ENCODE results near the gene FUT7. TPM values are rescaled to one million over a fixed set of nuclear protein-coding genes. Genes with fewer than 3 reads are reported as not detected.

FUT7 gene
- total and polyA plus RNA-seq, 3 donors from 2014 or later = 0.06 to 0.24 (median 0.24) TPM

- no peak for DNase-seq
- TF ChIP-seq, protein P1, sequence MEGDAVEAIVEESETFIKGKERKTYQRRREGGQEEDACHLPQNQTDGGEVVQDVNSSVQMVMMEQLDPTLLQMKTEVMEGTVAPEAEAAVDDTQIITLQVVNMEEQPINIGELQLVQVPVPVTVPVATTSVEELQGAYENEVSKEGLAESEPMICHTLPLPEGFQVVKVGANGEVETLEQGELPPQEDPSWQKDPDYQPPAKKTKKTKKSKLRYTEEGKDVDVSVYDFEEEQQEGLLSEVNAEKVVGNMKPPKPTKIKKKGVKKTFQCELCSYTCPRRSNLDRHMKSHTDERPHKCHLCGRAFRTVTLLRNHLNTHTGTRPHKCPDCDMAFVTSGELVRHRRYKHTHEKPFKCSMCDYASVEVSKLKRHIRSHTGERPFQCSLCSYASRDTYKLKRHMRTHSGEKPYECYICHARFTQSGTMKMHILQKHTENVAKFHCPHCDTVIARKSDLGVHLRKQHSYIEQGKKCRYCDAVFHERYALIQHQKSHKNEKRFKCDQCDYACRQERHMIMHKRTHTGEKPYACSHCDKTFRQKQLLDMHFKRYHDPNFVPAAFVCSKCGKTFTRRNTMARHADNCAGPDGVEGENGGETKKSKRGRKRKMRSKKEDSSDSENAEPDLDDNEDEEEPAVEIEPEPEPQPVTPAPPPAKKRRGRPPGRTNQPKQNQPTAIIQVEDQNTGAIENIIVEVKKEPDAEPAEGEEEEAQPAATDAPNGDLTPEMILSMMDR (IDR thresholded peaks at IDR 0.05) = no peak
- TF ChIP-seq POLR2A (IDR thresholded peaks at IDR 0.05) = no peak
- H3K9me3 ChIP-seq = no peaks in the 10 kb centered on the region
- H3K27ac ChIP-seq = no peak overlapping the region
- WGBS, 2 donors = 95 to 100% methylated on average over 12 to 45 of the region's 49 CpGs
- no peak overlapping the region for H3K4me3 ChIP-seq
- H3K27me3 ChIP-seq = no peaks in the 10 kb centered on the region
- H3K36me3 ChIP-seq (ENCODE audit: low read depth, missing control alignments) = no peaks in the 10 kb centered on the region
- intact Hi-C loops (cut with DNase I; ENCODE audit: low total_unique reads) = no loop called here
- H3K4me1 ChIP-seq = peaks cover 22% of the 10 kb centered on the region
Observed at GRCh38 chr9:137009938-137010732, 21.8 kb downstream of the FUT7 start.

DNA sequence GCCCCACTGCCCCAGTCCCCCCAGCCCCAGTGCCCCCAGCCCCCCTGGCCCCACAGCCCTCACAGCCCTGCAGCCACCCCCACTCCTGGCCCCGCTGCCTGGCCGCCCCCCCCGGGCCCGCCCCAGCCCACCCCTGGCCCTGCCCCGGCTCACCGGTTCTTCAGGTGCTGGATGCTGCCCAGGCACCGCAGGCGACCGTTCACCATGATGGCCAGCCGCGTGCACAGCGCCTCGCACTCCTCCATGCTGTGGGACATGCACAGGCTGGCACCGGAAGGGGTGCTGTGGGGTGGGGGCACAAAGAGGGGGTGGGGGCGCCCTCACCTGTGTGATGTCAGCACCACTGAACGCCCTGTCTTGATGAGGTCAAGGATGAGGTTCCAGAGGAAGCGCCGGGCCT lies 22.7 kb downstream of the FUT7 start:
- Histone ChIP-seq H3K27ac (no peak overlapping the region), H3K27me3 (no peaks in the 10 kb centered on the region), H3K36me3 (ENCODE audit: low read depth, missing control alignments) (no peaks in the 10 kb centered on the region), H3K4me1 (peaks cover 22% of the 10 kb centered on the region), H3K4me3 (no peak overlapping the region), H3K9me3 (no peaks in the 10 kb centered on the region)
- intact Hi-C loops (cut with DNase I; ENCODE audit: low total_unique reads) = no loop called here
- TF ChIP-seq, protein P1 (IDR thresholded peaks at IDR 0.05) = no peak
- TF ChIP-seq POLR2A (IDR thresholded peaks at IDR 0.05) = no peak
- WGBS, 2 donors = 87 to 95% methylated on average over 7 to 9 of the region's 18 CpGs
- no peak for DNase-seq

DNA sequence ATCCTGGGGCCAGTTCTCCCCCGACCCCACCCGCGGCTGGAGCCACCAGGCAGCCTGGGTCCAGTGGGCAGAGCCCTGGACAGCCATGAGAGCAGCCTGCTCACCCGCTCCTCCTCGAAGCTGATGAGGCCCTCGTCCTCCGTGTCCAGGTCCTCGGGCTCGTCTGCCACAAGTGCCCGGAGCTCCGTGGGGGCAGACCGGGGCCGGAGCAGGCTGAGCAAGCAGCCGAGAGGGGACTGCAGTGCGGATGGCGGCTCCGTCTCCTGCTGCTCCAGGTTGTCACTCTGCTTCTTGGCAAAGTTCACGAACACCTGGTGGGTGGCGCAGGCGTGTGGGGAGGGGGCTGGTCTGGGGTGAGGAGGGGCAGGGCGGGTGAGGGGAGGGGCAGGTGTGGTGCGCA lies 23.6 kb downstream of the FUT7 start:
- Histone ChIP-seq H3K9me3 (no peaks in the 10 kb centered on the region), H3K4me1 (peaks cover 22% of the 10 kb centered on the region), H3K27me3 (no peaks in the 10 kb centered on the region), H3K36me3 (ENCODE audit: low read depth, missing control alignments) (no peaks in the 10 kb centered on the region), H3K4me3 (no peak overlapping the region), H3K27ac (no peak overlapping the region)
- TF ChIP-seq, protein P1 (IDR thresholded peaks at IDR 0.05) = no peak
- no peak for TF ChIP-seq POLR2A (IDR thresholded peaks at IDR 0.05)
- intact Hi-C loops (cut with DNase I; ENCODE audit: low total_unique reads) = no loop called here
- WGBS, 2 donors = 81 to 91% methylated on average over 7 to 13 of the region's 22 CpGs
- no peak for DNase-seq

- no peaks in the 10 kb centered on the region for H3K9me3 ChIP-seq
- WGBS, 2 donors = 74% methylated on average over 13 of the region's 13 CpGs; no CpG with 5 or more reads in 1 of the 2 donors
- peaks cover 22% of the 10 kb centered on the region for H3K4me1 ChIP-seq
- H3K27me3 ChIP-seq = no peaks in the 10 kb centered on the region
- H3K36me3 ChIP-seq (ENCODE audit: low read depth, missing control alignments) = no peaks in the 10 kb centered on the region
- no peak for DNase-seq
- intact Hi-C loops (cut with DNase I; ENCODE audit: low total_unique reads) = no loop called here
- no peak overlapping the region for H3K4me3 ChIP-seq
- no peak overlapping the region for H3K27ac ChIP-seq
- no peak for TF ChIP-seq POLR2A (IDR thresholded peaks at IDR 0.05)
- TF ChIP-seq, protein P1 (IDR thresholded peaks at IDR 0.05) = no peak
Observed at GRCh38 chr9:137007816-137008270, 24.0 kb downstream of the FUT7 start.
